T-helper 22 cell (primary cell): Measurements from ENCODE around the gene C16orf74.

Experiments used
- DNase-seq: peaks from one replicate; pipeline ENCODE4 v3.0.0-alpha.2; 2020; ENCODE audit warnings: low read depth

The C16orf74 gene

DNA sequence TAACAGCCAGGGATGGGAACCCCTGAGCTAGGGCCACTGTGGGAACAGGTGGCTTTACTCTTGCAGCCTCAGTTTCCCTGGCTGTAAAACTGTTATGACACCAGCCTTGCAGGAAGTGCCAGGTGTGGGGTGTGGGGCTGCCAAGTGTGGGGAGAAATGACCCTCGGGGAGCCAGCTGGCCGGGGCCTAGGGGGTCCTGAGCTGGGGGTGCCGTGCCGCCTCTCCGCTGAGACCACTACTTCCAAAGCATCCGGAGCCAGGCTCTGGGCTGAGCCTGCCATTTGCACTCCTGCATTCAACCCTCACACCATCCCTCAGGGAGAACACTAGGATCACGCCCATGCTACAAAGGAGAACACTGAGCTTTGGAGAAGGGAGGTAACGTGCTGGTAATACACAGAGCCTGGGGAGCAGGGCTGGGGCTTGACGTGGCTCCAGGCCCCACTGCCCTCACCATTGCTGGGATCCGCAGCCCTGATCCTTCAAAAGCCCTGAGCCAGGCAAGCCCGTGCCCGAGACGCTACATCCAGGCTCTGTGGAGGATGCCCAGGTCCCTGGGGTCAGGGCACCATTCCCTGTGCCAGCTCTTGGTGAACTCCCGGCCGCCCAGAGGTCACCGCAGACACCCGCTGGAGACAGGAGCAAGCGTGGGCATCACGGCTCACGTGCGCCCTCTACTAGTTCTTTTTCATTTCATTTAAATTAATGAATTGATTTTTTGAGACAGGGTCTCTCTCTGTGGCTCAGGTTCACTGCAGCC lies 33.3 kb downstream of the C16orf74 start:
- no peak for DNase-seq

GRCh38 chr16:85716680-85717038 lies 34.2 kb downstream of the C16orf74 start:
- DNase-seq: no peak

DNA sequence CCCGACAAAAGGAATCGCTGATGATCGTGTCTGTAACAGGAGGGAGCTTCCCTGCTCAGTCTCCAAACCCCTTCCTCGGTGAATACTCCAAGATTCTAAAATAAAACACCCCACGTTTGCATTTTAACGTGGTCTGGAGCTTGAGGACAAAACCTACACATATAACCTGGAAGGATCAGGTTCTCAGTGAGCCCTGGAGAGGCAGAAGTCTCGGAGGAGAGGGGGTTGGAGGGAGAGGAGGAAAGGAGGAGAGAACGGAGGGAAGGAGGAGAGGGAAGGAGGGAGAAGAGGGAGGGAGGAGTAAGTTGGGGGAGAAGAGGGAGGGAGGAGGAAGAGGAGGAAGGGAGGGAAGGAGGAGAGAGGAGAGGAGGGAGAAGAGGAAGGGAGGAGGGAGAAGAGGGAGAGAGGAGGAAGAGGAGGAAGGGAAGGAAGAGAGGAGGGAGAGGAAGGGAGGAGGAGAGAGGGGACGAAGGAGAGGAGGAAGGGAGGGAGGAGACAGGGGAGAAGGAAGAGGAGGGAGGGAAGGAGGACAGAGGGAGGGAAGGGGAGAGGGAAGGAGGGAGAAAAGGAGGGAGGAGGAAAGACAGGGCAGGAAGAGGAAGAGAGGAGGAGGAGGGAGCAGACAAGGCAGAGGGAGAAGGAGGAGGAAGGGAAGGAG lies 34.7 kb downstream of the C16orf74 start:
- DNase-seq: no peak

GRCh38 chr16:85715169-85716021 lies 35.5 kb downstream of the C16orf74 start:
- DNase-seq: no peak

DNA sequence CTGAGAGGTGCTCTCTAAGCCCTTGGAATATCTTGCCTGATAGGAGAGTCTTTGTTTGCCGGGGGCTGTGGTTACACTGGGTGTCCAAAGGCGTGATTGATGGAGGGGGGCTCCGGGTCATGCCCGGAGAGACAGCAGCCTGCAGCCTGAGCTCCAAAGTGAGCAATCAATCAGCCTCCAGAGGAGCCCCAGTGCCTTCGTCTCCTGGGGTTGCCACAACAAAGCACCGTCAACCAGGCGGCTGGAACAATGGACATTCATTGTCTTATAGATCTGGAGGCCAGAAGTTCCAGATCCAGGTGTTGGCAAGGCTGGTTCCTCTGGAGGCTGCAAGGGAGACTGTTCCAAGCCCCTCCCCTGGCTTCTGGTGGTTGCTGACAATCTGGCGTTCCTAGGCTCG lies 38.1 kb downstream of the C16orf74 start:
- no peak for DNase-seq

DNA sequence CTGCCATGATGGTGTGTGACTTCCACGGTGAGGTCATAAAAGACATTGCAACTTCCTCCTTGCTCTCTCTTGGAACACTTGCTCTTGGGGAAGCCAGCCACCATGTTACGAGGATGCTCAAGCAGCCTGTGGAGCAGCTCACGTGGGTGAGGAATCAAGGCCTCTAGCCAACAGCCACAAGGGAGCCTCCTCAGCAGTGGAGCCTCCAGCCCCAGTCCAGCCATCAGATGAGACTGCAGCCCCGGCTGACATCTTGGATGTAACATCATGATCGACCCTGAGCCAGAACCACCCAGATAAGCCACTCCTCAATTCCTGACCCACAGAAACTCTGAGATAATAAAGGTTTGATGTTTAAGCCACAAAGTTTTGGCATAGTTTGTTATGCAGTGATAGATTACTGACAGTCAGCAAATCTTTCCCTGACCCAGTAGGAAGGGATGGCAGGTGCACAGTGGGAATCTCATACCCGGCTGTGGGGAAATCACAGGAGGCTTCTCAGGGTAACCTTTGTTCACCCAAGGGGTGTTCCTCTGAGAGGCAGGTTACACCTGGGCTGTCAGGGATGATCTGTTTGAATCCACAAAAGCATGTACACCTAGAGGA lies 38.8 kb downstream of the C16orf74 start:
- DNase-seq: no peak

DNA sequence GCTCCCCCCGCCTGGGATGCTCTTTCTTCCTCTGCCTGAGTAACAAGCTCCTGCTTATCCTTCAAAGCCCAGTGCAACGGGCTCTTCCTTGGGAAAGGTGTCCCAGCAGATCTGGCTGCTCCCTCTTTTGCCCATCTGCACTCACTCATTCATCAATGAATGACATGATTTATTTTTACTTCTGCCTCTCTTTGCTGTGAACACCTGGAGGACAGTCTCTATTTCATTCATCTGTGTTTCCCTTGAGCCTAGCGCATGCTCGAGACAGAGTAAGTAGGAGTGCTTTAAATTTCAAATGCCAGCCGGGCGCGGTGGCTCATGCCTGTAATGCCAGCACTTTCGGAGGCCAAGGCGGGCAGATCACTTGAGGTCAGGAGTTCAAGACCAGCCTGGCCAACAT lies 40.2 kb downstream of the C16orf74 start:
- DNase-seq: no peak

DNA sequence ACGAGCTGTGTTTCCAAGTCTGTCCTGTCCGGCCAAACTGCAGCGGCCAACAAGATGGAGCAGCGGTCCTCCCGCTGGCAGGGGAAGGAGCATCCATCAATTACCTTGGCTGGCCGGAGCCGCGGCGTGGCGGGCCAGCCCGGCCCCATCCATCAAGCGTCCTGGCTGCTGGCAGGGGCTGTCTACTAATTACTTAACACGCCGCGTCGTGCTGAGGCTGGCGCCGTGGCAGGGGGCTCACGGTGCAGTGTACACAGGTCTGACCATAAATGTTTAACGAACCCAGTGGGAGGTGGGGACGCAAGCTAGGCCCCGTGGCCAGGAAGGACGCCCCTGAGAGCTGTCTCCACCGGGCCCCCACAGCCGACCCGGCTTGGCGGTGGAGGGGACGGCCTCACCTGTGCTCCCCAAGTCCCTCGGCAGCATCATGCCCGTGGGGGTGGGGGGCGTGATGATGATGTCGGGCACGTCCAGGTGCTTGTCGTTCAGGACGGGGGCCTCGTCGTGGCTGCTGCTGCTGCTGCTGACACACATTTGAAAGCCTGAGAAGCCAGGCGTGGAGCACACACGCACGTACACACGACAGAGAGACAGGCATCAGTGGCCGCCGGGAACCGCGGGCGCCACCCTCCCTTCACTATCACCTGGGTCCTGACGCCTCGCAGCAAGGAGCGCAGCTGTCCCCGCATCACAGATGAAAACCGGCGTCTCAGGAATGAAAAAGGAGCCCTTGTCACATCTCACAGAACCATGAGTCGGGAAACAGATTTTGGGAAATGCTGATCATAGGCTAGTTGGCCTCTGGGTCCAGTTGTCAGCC lies 40.9 kb downstream of the C16orf74 start:
- DNase-seq: no peak

DNA sequence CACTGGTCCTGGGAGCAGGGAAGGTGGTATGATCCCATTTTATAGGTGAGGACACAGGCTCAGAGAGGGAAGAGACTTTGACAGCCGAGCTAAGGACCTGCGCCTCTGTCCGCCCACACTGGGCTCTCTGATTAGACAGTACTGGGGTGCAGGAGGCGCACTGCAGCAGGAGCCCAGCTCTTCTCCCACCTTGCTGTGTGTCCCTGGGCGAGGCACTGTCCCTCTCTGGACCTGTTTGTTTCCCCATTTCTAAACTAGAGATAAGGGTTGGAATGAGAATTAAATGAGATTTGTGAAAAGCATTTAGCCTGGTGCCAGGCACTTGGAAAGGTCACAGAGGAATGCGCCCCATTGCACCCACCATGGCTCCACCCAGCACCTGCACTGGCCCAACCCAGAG lies 42.6 kb downstream of the C16orf74 start:
- no peak for DNase-seq

GRCh38 chr16:85707528-85708095 lies 43.3 kb downstream of the C16orf74 start:
- no peak for DNase-seq

DNA sequence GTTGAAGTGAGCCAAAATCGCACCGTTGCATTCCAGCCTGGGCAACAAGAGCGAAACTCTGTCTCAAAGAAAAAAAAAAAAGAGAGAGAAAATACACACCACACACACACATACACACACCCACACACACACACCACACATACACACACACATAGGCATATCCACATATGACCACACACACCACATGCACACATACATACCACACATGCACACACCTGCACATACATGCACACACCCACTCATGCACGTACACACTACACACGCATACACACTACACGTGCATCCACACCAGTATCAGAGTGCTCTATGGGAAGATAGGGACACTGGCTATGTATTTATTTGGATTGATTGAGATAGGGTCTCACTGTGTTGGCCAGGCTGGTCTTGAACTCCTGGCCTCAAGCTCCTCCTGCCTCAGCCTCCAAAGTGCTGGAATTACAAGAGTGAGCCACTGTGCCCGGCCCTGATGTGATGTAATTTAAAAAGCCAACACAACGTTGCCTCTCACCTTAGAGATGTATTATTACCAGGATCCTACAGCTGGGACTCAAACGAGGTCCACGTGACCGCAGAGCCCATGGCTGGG lies 44.4 kb downstream of the C16orf74 start:
- no peak for DNase-seq

DNA sequence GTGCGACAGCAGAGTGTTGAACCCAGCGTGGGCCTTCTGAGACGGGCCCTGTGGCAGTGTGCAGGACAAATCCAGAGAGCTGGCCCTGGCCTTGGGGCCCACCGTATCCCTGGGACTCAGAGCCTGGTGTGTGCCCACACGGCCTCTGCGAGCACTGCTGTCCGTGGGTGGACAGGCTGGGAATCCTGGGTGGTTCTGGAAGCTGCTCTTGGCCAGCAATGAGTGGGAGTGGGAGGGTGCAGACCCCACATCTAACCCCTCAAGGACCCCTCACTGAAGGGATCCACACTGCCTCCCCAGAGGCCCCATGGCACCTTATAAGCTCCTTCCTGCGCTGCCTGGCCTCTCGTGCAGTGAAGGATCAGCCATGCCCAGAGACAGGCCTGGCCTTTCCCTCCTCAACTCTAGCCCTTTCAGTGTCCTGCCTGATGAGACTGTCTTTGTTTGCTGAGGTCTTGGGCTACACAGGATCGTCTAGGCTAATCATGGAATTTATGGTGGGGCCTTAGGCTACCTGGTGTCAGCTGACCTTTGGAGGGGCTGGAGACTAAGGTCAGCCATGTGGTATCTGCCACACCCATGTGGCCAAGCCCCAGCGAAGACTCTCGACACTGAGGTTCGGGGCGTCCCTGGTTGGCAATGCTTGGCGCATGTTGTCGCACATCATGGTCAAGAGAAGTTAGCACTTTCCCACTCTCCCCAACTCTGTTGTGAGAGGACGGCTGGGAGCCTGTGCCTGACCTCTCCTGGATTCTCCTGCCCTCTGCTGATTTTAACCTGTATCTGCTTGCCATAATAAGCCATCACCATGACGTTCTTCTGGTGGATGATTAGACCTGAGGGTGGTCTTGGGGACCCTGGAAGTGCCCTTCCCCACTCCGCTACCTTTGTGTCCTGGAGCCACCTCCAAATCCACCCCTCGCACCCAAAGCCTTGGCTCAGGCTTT lies 45.7 kb downstream of the C16orf74 start:
- DNase-seq: no peak

GRCh38 chr16:85704011-85704410 lies 46.9 kb downstream of the C16orf74 start:
- no peak for DNase-seq

DNA sequence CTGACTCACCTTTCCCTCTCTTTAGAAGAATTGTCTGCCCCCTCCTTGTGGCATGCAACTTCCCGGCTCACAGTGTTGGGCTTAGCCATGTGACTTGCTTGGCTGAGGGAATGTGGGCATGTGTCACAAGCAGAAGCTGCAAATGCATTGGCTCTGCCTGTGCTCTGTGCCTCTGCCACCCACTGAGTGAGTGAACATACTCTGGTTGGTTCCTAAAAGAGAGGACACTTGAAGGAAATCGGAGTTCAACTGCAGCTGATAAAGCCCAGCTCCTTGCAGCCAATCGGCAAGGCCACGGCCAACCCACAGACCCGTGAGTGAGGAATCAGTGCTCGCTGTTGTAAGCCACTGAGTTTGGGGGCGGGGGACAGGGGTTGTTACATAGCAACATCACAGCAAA lies 51.3 kb downstream of the C16orf74 start:
- no peak for DNase-seq

GRCh38 chr16:85698935-85699558 lies 51.8 kb downstream of the C16orf74 start:
- DNase-seq: no peak

DNA sequence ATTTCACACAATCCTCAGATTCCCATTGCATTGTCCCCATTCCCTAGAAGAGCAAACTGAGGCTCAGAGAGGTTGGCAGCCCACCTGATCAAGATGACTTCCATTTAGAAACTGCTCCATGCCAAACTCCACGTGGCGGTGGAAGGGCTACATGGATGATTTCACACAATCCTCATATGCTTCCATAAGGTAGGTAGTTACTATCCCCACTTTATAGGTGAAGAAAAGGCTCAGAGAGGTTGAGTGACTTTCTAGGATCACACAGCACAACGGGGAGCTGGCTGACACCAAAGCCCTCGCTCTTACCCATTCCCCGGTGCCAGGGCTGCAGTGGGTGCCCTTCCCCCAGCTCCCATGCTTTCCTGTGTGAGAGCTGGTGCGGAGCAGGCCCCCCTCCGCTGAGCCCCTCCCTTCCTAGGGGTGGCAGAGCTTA lies 52.4 kb downstream of the C16orf74 start:
- DNase-seq: no peak

DNA sequence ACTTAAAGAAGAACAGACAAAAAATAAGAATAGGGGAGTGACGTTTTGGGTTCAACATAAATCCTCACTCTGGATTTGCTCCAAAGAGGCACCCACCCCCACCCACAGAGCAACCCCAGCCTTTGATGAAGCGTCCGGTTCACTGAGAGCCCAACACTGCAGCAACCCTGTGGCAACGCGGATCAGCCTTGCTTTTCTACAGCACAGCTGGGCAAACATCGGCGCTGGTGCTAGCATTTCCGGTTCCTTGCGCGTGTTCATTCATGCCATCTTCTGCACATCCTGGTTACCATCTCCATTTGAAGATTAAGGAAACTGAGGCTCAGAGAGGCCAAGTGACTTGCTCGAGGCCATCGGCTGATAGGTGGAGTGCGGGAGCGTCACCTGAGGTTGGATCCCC lies 53.5 kb downstream of the C16orf74 start:
- DNase-seq: no peak

DNA sequence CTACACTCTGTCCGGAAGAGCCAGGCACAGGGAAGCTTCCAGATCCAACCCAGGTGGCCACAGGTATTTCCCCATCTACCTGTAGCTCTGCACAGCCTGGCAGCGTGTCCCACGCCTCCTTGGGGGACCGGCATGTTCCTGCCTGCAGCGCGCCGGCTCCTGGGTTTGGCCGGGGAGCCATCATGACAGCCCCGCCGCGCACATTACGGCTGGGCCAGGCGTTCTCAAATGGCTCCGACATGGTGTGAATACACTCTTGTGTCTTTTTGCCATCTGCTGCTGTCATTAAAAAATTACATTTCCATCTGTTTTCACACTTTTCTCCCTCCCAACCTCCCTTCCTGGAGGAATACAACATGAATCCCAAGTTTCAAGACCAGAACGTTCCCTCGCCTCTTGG lies 54.1 kb downstream of the C16orf74 start:
- DNase-seq: no peak
